Glutamatergic neuron (in vitro differentiated cells): Measurements from ENCODE around the gene CYP46A1. TPM values are rescaled to one million over a fixed set of nuclear protein-coding genes. Genes with fewer than 3 reads are reported as not detected.

Experiments
- DNase-seq: peaks from one replicate; pipeline ENCODE4 v3.0.0; 2022
- H3K27ac Mint-ChIP-seq: one replicate; pipeline ENCODE4 v1.8.0; 2020; ENCODE audit warnings: mild to moderate bottlenecking, mixed read lengths, inconsistent platforms; ENCODE audit not compliant: unreplicated experiment
- H3K27me3 Mint-ChIP-seq: one replicate; pipeline ENCODE4 v1.8.0; 2020; ENCODE audit warnings: mild to moderate bottlenecking, moderate library complexity, mixed read lengths, inconsistent platforms; ENCODE audit not compliant: unreplicated experiment
- H3K36me3 Mint-ChIP-seq: one replicate; pipeline ENCODE4 v1.8.0; 2020; ENCODE audit warnings: mild to moderate bottlenecking, mixed read lengths, inconsistent platforms; ENCODE audit not compliant: unreplicated experiment
- H3K4me1 Mint-ChIP-seq: one replicate; pipeline ENCODE4 v1.8.0; 2020; ENCODE audit warnings: mild to moderate bottlenecking, low read depth, mixed read lengths, inconsistent platforms; ENCODE audit not compliant: unreplicated experiment
- H3K4me3 Mint-ChIP-seq: one replicate; pipeline ENCODE4 v1.8.0; 2020; ENCODE audit warnings: mild to moderate bottlenecking, mixed read lengths, inconsistent platforms; ENCODE audit not compliant: unreplicated experiment
- H3K9me3 Mint-ChIP-seq: one replicate; pipeline ENCODE4 v1.8.0; 2020; ENCODE audit warnings: mild to moderate bottlenecking, moderate library complexity, mixed read lengths, inconsistent platforms; ENCODE audit not compliant: unreplicated experiment
- CTCF ChIP-seq: fragments of 200-600 bp; sonication (generic); IDR thresholded peaks from one replicate; pipeline ENCODE4 v1.5.0; 2021; ENCODE audit not compliant: partially characterized antibody, unreplicated experiment
- total RNA-seq: library from RNA; stranded (reverse); fragmentation: NEBNext Ultra II Directional; extraction: Animal tissue kit (Norgen Biotek cat#: 25700); gene quantifications from one replicate; pipeline ENCODE4 v1.2.1, GENCODE V29; 2021; ENCODE audit not compliant: unreplicated experiment

The CYP46A1 gene
- total RNA-seq, 1 donor from 2014 or later = 2.1 TPM

- no peak overlapping the region for H3K27ac Mint-ChIP-seq
- TF ChIP-seq CTCF = no peak
- no peak overlapping the region for H3K4me3 Mint-ChIP-seq
- H3K27me3 Mint-ChIP-seq = peaks cover 1% of the 10 kb centered on the region
- peaks cover 10% of the 10 kb centered on the region for H3K9me3 Mint-ChIP-seq
- DNase-seq = no peak
- peaks cover 9% of the 10 kb centered on the region for H3K4me1 Mint-ChIP-seq
- peaks cover 5% of the 10 kb centered on the region for H3K36me3 Mint-ChIP-seq
These were observed 29.9 kb downstream of the CYP46A1 start for GRCh38 chr14:99713972-99714371.

DNA sequence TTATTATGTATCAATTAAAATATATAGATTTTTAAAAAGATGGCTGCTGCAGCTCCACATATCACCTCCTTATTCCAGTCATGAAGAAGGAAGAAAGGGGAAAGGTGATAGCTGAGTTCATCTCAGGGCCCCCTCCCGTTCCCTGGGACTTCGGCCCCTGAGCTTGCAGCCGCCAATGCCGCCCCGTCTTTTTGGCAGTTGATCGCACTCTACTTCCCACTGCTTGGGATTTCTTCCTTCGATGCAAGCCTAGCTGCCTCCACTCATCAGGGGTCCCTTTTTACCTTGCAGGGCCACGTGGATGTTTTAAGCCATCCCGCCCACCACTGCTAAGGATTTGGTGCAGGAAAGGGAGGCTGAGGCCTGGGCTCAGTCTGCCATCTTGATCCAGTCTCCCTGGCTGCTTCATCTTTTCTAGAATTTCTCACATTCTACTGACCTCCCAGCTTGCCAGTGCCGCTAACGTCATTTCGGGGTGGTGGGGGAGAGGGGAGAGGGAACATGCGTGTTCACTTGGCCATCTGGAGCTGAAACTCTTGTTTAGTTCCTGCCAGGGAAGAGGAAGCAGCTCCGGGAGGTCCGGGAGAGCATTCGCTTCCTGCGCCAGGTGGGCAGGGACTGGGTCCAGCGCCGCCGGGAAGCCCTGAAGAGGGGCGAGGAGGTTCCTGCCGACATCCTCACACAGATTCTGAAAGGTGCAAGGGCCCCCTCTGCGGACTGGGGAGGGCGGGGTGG is 31.3 kb downstream of the CYP46A1 start:
- Mint-ChIP-seq H3K27ac (no peak overlapping the region), H3K36me3 (peaks cover 5% of the 10 kb centered on the region), H3K4me1 (peaks cover 9% of the 10 kb centered on the region), H3K27me3 (peaks cover 1% of the 10 kb centered on the region), H3K4me3 (no peak overlapping the region), H3K9me3 (peaks cover 12% of the 10 kb centered on the region)
- no peak for TF ChIP-seq CTCF
- DNase-seq = no peak

DNA sequence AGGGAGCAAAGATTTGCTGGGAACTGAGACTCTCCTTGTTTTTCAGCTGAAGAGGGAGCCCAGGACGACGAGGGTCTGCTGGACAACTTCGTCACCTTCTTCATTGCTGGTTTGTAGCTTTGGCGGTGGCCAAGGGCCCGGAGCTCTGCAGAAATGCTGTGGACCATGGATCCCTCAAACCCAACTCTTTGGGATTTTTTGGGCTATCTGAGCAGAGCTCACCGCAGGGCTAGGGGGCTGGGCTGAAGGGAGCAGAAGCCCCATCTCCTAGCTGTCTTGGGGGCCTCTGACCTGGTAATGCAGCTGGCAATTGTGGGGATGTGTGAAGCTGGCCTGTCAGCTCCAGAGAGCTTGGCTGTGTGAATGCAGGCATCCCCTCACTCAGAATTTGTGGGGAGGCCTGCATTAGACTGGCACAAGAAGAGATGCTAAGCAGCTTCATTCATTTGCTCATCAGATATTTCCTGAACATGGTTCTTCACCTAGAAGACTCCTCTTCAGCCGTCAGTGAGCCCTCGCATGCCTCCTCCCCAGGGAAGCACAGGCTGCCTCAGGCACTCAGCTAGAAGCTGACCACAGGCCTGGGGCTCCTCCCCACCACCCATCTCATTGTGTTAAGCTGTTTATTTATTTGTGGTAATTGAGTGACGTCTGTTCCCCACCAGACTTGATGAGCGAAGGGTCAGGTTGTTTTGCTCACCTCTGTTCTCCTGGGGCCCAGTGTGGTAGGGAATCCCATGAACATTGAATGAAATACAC is 32.2 kb downstream of the CYP46A1 start:
- H3K27ac Mint-ChIP-seq = no peak overlapping the region
- H3K9me3 Mint-ChIP-seq = peaks cover 12% of the 10 kb centered on the region
- H3K36me3 Mint-ChIP-seq = peaks cover 5% of the 10 kb centered on the region
- DNase-seq = no peak
- TF ChIP-seq CTCF = no peak
- H3K4me3 Mint-ChIP-seq = no peak overlapping the region
- H3K4me1 Mint-ChIP-seq = peaks cover 9% of the 10 kb centered on the region
- peaks cover 1% of the 10 kb centered on the region for H3K27me3 Mint-ChIP-seq

- Mint-ChIP-seq H3K27ac (no peak overlapping the region), H3K9me3 (peaks cover 12% of the 10 kb centered on the region)
These were observed 33.0 kb downstream of the CYP46A1 start for GRCh38 chr14:99716850-99717681.

More at GRCh38 chr14:99716850-99717681, 33.0 kb downstream of the CYP46A1 start:
- no peak overlapping the region for H3K4me3 Mint-ChIP-seq
- DNase-seq = no peak
- TF ChIP-seq CTCF = no peak
- H3K4me1 Mint-ChIP-seq = peaks cover 9% of the 10 kb centered on the region
- peaks cover 5% of the 10 kb centered on the region for H3K36me3 Mint-ChIP-seq
- H3K27me3 Mint-ChIP-seq = peaks cover 1% of the 10 kb centered on the region
